ENCODE measurements around the gene SKIDA1.

SKIDA1 gene

DNA sequence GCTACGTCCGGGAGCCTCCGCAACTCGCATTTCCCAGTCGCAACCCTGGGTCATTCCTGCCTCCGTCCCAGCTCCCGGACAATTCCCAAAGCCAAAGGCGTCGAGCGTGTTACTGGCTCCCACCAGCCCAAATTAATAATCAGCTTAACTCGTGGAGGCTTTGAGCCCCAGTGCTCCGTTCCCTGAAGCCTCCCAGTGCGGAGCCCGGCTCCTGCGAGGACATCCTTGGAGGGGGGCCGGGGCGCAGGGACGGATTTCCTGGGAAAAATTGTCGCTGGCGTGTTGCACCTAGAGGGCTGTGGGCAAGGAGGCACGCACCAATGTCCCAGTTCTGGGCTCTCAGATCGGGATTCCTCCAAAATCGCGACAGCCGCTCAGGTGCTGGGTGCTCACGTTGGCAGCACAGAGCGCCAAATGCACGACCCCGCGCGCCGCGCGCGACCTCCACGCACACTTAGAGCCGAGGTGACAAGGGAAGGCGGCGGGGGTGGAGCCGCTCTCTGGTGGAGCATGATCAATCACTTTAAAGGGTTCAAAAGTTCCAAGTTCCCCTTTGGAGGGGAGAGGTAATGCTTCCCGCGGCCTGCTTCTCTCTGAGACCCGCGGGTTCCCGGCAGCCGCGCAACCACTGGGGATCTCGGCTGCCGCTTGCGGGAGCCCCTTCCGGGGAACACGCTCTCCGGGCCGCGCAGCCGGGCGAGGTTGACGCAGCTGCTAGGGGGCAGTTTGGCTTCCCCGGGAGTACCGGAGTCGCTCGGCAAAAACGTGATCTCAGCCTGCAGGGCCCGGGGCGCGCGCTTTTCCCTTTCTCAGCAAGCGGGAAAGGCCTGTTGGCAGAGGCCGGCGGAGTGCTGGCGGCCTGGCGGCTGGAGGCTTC is 25.5 kb downstream of the SKIDA1 start:
- no peak for DNase-seq

DNA sequence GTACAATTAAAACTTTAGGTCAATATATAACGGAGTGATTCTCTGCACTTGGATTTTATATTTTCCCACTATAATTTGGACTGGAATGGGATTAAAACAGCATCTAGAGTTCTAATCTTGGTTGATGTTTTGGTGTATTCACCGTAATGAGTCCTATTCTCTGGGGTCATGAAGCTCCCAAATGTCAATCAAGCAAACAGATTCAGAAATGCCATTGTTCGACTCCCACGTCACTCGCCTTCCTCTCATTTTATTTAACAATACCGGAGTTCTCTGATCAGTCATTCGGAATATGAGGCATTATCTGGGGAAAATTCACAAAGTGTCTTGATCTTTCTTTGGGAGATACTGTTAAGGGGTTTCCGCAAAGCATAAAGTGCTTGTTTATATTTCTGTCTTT is 26.5 kb downstream of the SKIDA1 start:
- DNase-seq: no peak

DNA sequence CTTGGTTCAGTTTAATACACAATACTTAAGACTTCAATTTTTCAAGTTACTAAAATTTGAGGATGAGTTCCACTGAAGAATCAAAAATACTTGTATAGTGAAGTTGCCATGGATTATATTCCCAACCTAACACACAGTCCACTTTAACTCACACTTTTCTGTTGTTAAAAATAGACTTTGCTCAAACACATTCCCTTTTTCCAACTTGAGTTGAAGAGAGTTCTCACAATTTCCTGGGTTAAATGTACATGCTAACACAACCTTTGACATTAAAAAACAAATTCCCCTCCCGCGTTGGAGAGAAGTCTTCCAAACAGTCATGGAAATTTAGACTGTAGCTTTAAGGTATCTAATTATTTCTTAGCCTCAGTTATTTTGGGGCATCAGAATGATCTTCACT is 27.1 kb downstream of the SKIDA1 start:
- no peak for DNase-seq

DNA sequence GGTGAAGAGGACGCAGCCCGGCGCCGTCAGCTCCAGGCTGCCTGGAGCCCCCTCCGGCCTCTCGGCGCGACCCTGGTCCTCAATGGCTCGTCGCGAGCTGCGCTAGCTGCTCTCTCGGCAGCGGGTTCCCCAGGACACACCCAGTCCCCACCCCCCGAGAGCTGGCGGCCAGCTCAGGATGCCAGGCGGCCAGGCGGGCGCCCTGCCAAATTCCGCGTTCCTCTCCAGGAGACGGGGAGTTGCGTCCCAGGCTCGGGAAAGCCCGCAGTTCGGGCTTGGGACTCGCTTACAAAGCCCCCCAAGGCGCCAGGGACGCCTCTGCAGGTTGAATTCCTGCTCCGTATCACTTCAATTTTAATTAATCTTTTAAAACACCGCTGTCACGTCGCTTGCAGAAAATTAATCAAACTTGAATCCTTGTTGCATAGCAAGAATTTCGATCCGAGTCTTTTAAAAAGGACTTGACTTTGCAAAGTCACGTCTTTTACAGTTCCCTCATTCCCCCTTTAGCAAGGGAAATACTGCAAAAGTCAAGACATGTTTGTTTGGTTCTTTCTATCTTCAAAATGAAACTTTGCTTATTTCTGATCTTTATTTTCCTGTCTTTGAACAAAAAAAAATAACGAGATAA is 28.2 kb downstream of the SKIDA1 start:
- DNase-seq: peak; percentile 59

DNA sequence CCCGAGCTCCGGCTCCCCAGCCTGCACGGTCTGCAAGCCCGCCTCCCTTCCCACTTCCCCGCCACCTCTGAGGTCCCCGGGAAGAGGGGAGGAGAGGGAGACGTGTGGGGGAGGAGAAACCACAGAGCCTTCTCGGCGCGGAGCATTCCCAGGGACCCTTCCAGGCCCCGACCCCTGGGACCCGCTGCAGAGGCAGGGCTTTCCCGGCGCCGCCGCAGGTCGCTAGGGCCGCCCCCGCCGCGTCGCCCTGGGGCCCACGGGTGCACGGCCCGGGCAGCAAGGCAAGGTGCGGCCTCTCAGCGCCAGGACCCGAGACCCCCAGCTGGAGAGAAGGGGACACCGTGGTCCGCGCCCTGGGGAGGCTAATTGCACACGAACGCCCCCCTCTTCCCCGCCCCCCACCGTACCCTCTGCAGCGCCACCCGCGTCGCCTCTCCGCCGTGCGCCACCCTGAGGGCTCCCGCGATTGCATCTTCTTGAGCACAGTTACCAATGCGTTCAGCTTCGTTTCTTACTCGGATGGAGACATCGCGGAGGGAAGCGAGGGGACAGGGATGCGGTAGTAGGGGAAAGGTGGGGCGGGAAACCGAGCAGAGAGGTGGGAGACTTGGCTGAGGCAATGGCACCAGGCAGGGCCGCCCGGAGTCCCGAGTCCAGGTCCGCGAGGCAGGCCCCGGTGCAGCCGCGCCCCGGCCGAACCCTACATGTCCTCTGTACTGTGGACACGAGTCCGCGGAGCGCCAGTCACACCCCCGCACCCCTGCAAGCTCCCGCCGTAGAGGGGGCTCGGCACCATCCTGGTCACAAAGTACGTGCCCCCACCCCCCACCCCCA is 28.9 kb downstream of the SKIDA1 start:
- DNase-seq: peak; percentile 53

DNA sequence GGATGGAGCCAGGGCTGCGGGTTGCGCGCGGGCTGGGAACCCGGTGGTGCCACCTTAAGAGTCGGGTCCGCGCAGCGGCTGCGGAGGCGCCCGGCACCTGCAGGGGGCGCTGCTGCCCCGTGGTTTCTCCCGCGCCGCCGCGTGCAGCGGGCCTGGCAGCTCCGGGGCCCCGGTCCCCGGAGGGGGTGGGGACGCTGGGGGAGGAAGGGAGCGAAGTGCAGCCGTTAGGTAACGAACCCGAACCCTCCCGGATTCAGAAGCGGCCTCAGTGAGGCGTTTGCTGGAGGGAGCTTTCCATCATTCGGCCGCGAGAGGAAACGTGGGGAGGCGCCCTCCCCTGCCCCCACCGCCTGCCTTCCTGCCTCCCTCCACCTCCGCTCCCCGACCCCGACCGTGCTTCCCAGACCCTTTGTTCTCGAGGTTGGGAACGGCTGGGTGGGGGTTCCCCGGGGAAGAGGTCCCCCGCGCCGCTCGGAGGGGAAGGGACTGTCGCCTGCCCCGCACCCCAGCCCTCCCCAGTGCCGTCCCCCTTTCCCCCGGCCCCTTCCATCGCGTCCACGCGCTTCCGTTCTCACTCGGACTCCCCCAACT is 29.6 kb downstream of the SKIDA1 start:
- DNase-seq: peak; percentile 63

DNA sequence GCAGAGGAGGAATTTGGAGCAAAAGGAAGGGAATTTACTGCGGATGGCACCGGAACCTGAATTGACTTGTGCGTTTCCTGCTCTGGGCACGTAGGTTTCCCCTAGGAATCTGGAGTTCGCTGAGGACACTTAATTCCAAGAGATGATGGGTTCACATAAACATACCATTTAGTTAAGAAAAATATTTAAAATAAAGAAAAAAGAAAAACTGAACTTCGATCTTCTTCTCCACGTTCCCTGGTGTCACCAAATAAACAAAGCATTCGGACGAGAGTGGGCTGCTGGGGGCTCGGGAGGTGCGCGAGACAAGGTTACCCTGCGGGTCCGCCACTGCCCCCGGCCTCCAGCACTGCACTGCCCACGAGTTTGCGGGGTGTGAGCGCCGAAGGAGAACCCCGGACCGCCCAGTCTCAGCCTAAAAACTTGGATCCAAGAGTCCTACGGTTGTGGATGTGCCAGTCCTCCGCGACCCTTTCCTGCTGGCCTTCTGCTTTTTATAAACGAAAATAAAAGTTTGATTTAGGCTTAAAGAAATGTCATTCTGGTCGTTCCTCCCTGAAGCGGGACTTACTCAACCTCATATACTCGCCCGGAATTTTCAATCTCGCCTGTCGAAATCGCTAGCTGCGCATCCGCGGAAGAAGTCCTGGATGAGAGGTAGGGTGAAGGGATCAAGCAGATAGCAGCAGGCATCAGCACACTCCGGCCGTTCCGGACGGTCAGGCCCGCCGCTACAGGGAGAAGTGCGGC is 30.3 kb downstream of the SKIDA1 start:
- no peak for DNase-seq

DNA sequence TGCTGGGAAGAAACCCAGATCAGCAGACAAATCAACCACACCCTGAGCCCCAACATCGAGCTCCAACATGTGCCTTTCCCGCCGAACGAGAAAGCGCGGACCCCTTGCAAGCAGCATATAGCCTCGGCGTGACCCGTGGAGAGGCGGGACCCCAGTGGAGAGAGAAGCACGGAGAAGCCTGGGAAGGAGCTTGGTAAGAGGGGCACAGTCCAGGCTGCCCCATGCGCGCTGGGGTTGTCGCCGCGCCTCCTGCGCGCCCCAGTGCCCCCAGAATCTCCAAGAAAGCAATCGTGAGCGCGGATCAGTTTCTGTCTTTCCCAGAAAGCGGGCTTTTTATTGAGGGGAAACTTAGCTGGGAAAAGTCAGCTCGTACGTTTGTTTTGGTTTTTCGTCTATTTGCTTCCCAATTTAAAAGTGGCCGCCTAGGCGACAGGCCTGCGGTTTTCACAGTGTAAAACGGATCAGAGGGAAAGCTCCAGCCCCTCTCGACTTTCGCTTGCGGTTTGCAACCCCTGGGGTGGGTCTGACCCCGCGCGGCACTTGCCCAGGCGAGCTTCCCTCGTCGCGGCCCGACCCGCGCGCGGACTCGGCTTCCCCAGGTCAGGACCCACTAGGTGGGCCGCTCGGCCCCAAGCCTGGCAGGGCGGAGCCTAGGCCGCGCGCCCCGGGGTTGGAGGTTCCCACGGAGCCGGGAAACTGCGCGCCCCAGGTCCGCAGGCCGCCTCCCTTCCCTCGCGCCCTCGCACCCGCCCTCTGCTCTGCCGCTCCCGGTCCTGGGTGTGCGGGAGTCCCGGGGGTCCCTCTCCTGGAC is 31.1 kb downstream of the SKIDA1 start:
- DNase-seq: no peak

DNA sequence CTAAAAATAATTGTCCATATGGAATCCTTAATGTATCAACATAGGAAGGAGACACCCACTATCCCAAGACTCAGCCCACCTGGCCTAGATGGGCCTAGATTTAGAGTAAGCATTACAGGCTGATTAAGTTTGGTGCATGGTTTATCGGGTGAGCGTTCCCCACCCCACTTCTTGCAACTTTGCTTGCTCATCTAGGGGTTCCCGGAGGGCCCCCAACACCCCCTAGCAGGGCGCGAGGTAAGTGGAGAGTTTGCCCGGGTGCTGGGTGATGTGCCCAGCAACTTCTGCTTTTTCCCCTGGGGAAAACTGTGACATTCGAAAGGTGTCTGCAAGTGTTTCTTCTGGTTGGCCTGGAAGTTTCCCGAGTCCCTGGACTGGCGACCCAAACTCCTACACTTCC is 31.7 kb downstream of the SKIDA1 start:
- no peak for DNase-seq

DNA sequence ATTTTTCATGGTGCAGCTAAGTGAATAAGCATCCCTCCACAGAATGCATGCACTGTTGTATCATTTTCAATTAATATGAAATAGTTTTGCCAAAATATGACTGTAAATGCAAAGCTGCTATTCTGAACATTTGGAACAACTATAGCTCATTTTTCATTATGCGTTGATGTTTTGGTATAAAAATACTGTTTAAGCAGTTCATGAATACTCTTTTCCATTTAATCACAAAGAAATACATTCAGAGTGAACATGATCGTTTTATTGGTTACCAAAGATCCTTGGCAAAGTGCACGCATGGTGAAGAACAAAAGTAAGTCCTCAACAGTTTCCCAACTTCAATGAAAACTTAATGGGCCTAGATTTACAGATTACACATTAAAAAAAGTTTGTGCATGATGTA is 33.1 kb downstream of the SKIDA1 start:
- no peak for DNase-seq

DNA sequence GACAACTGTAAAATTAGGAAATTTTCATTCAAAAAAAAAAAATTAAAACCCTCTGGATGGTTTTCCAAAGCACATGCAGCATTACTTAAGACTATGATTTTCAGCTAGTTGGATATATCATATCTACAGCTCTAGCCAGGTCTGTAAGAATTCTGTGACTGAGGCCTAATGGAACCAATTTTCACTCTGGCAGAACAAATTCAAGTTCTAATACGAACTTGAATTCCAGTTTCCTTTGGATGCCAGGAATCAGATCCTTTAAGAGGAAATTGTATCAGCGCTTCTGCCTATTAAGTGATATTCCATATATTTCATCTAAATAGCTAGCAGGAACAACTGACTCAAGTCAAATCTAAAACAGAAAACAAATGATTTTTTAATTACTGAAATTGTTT is 34.8 kb downstream of the SKIDA1 start:
- no peak for DNase-seq

DNA sequence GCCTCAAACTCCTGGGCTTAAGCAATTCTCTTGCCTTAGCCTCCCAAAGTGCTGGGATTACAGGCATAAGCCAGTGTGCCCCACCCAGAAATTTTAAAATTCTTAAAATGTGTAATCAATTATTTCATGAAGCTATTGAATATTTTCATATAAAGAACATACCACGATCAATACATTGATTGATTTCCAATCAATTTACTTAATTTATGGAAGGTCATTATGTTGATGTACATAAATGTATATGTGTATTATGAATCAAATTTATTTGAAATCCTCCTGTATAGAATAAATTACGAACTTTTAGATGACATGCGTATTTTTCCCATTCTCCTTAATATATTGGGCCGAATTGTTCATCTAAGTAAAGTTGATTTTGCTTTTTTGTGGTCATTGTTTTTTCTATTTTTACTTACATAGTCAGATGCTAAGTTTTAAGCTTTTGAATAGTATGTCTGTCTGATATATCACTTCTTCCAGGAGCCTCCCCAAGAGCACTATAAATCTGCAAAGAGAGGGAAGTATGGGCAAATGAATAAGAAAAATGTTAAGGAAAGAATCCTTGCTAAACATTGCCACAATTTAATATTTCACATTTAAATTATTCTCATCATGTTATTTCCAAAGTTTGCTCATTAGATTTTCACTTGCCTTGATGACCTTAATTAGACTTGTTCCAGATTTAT is 35.3 kb downstream of the SKIDA1 start:
- DNase-seq: no peak

DNA sequence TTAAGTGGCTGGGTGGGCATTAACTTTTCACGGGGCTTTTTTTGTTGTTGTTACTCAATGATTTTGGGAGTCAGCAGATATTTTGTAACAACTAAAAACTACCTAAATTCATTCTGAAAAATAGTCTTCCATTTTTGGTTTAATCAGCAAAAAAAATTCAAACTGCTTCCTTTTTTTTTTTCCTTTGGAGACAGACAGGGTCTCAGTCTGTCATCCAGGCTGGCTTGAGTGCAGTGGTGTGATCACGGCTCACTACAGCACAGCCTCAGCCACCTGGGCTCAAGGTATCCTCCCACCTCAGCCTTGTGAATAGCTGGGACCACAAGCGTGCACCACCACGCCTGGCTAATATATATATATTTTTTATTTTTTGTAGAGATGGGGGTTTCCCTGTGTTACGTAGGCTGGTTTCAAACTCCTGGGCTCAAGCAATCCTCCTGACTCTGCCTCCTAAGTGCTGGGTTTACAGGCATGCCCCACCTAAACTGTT is 36.5 kb downstream of the SKIDA1 start:
- no peak for DNase-seq

DNA sequence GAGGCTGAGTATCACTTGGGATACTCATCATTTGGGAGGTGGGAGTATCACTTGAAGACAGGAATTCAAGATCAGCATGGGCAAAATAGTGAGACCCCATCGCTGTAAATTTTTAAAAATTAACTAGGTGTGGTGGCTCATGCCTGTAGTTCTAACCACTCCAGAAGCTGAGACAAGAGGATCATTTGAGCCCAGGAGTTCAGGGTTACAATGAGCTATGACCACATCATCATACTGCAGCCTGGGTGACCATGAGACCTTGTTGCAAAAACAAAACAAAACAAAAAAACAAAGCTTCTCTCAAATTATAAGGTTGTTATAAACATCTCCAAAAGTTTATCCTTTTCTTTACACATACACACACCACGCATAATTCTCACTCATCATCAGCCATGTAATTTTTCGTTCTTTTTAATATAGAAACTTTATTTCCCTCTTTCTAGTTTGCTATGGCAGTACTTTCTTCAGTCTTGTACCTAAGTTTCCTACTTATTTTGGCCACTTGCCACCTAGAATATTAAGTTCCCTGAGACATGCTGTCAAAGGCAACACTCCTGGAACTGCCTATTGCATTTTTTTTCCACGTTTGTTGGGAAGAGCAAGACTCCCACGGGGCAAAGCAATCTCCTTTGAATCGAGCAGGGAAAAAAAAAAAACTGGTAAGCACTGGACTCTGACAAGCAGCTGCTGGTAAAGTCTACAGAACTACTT is 37.1 kb downstream of the SKIDA1 start:
- DNase-seq: no peak

DNA sequence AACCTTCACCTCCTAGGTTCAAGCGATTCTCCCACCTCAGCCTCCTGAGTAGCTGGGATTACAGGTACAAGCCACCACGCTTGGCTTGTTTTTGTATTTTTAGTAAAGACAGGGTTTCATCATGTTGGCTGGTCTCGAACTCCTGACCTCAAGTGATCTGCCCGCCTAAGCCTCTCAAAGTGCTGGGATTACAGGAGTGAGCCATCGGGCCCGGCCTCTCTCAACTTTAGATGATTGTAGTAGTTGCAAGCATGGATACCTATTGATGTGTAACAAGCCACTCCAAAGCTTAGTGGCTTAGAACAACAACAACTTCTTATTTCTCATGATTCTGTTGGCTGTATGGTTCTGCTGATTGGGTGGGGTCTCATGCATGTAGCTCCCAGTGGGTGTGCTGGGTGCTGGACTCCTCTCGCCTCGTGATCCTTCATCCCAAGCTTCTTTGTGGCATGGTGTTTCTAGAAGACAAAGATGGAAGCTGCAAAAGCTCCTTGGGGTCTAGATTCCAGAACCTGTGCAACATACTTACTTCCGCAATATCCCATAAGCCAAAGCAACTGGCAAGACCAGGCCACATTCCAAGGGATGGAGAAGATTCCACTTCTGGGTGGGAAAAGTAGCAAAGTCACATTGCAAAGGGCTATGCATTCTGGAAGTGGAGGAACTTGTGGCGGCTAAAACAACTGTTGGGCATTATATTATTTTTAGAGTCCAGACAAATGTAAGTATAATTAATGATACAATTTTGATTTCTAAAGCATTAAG is 37.9 kb downstream of the SKIDA1 start:
- DNase-seq: no peak

DNA sequence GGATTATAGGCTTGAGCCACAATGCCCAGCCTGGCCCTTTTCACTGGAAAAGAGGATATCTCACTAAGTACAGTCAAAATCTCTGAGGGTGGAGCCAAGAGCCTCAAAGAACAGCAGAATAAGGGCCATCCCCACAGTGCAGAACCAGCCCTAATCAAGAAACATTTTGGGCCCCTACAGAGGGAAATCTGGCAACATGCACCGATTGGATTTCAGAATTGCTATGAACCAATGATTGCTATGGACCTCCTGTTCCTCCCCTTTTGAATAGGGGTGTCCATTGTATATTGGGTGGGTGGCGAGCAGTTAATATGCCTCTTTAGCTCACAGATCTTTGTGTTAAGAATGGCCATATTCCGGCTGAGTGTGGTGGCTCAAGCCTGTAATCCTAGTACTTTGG is 42.7 kb downstream of the SKIDA1 start:
- no peak for DNase-seq

DNA sequence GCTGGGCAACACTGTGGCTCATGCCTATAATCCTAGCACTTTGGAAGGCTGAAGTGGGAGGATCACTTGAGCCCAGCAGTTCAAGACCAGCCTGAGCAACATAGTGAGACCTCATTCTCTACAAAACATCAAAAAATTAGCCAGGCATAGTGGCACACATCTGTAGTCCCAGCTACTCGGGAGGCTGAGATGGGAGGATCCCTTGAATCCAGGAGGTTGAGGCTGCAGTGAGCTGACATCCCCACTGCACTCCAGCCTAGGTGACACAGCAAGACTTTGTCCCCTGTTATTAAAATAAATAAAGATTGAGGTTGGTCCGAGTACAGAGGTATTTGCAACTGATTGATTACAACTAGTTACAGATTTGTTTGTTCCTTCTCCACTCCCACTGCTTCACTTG is 44.1 kb downstream of the SKIDA1 start:
- no peak for DNase-seq

DNA sequence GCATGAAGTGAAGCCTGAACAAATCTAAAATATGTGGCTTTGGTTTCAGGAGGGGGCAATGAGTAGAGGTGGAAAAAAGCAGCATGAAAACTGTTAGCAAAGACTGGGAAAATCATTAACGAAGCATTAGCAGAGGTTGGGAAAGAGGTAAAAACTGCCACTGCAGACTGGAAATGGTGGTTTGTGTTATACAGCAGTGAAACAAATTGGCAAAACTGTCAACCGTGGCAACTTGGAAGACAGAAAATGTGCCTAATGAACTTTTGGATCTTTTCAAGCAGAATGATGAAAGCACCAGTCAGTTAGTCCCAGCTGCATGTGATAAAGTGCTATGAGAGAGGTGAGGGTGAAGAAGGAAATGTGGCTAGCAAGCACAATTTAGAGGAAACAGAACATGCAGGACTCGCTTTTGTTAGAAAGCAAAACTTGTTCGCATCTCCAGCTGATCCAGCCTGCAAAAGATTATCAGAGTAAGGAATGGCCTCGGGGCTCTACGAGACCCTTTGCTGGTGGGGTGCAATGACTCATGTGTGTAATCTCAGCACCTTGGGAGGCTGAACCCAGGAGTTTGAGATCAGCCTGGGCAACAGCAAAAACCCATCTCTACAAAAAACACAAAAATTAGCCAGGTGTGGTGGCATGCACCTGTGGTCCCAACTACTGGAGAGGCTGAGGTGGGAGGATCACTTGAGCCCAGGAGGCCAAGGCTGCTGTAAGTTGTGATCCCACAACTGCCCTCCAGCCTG is 45.7 kb downstream of the SKIDA1 start:
- DNase-seq: no peak

DNA sequence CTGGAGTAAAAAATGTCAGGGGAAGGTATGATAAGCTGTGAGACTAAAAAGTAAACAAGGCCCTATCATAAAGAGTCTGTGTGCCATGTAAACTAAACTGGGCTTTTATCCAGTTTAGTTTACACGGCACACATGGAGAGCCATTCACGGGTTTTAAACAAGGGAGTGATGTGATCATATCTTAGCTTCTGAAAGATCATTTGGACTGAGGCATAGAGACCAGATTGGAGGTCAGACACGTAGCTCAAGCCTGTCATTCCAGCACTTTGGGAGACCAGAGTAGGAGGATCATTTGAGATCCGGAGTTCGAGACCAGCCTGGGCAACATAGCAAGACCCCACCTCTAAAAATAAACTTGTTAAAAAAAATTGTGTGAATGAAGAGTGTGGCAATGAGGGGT is 50.1 kb downstream of the SKIDA1 start:
- DNase-seq: no peak

Data from HCEC 1CT (cell line).